SK-N-SH (cell line): ENCODE results near the gene BCAP31.

Experiments
- EZH2phosphoT487 ChIP-seq: fragments of 200-600 bp; sonication (generic); IDR thresholded peaks from 2 replicates; pipeline ENCODE4 v1.6.1; 2017; ENCODE audit warnings: low read depth, mixed run types, mild to moderate bottlenecking, antibody characterized with exemption, moderate library complexity, borderline replicate concordance
- NRF1 ChIP-seq: IDR thresholded peaks from 2 replicates; pipeline ENCODE4 v1.6.1; 2012; ENCODE audit warnings: low read depth, mild to moderate bottlenecking, low read length
- POLR2AphosphoS5 ChIP-seq: IDR thresholded peaks from 2 replicates; pipeline ENCODE4 v1.6.1; 2012; ENCODE audit warnings: low read depth, low read length
- RAD21 ChIP-seq: IDR thresholded peaks from 2 replicates; pipeline ENCODE4 v1.6.1; 2012; ENCODE audit warnings: mild to moderate bottlenecking, low read length
- SIN3A ChIP-seq: IDR thresholded peaks from 2 replicates; pipeline ENCODE4 v1.6.1; 2012; ENCODE audit warnings: low read depth, mild to moderate bottlenecking, low read length, moderate library complexity, borderline replicate concordance
- TF ChIP-seq, protein P1 (sequence below): fragments of 200-600 bp; sonication (generic); IDR thresholded peaks from 2 replicates; pipeline ENCODE4 v1.6.1; 2017; ENCODE audit warnings: antibody characterized with exemption, mild to moderate bottlenecking, moderate library complexity
- TF ChIP-seq, protein P2 (sequence below): IDR thresholded peaks from 2 replicates; pipeline ENCODE4 v1.4.0; 2012; ENCODE audit warnings: low read depth
- TF ChIP-seq, protein P3 (sequence below): IDR thresholded peaks from 2 replicates; pipeline ENCODE4; 2012
- TF ChIP-seq, protein P4 (sequence below): IDR thresholded peaks from 2 replicates; pipeline ENCODE4 v1.6.1; 2012; ENCODE audit warnings: mild to moderate bottlenecking, low read depth, low read length, moderate library complexity

DNA sequence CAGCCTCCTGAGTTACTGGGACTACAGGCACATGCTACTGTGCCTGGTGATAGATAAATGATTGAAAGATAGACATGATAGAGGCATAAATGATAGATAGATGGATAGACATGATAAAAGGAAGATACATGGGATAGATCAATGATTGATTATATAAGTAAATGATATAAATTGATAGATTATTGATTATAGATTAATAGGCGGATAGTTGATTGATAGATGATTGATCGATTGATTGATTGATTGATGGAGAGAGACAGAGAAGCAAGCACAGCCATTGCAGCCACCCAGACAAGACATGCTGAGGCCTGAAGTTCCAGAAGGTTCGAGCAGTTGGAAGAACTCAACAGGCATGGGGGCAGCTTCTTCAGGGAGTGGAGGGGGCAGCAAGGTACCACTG, 22.2 kb upstream of the BCAP31 start:
- no peak for TF ChIP-seq NRF1
- TF ChIP-seq, protein P1, sequence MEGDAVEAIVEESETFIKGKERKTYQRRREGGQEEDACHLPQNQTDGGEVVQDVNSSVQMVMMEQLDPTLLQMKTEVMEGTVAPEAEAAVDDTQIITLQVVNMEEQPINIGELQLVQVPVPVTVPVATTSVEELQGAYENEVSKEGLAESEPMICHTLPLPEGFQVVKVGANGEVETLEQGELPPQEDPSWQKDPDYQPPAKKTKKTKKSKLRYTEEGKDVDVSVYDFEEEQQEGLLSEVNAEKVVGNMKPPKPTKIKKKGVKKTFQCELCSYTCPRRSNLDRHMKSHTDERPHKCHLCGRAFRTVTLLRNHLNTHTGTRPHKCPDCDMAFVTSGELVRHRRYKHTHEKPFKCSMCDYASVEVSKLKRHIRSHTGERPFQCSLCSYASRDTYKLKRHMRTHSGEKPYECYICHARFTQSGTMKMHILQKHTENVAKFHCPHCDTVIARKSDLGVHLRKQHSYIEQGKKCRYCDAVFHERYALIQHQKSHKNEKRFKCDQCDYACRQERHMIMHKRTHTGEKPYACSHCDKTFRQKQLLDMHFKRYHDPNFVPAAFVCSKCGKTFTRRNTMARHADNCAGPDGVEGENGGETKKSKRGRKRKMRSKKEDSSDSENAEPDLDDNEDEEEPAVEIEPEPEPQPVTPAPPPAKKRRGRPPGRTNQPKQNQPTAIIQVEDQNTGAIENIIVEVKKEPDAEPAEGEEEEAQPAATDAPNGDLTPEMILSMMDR, result no peak
- TF ChIP-seq, protein P2, sequence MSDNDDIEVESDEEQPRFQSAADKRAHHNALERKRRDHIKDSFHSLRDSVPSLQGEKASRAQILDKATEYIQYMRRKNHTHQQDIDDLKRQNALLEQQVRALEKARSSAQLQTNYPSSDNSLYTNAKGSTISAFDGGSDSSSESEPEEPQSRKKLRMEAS, result no peak
- TF ChIP-seq, protein P3, sequence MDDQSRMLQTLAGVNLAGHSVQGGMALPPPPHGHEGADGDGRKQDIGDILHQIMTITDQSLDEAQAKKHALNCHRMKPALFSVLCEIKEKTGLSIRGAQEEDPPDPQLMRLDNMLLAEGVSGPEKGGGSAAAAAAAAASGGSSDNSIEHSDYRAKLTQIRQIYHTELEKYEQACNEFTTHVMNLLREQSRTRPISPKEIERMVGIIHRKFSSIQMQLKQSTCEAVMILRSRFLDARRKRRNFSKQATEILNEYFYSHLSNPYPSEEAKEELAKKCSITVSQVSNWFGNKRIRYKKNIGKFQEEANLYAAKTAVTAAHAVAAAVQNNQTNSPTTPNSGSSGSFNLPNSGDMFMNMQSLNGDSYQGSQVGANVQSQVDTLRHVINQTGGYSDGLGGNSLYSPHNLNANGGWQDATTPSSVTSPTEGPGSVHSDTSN, result no peak
- no peak for TF ChIP-seq POLR2AphosphoS5
- TF ChIP-seq SIN3A, result no peak
- no peak for TF ChIP-seq RAD21
- no peak for TF ChIP-seq EZH2phosphoT487
- TF ChIP-seq, protein P4, sequence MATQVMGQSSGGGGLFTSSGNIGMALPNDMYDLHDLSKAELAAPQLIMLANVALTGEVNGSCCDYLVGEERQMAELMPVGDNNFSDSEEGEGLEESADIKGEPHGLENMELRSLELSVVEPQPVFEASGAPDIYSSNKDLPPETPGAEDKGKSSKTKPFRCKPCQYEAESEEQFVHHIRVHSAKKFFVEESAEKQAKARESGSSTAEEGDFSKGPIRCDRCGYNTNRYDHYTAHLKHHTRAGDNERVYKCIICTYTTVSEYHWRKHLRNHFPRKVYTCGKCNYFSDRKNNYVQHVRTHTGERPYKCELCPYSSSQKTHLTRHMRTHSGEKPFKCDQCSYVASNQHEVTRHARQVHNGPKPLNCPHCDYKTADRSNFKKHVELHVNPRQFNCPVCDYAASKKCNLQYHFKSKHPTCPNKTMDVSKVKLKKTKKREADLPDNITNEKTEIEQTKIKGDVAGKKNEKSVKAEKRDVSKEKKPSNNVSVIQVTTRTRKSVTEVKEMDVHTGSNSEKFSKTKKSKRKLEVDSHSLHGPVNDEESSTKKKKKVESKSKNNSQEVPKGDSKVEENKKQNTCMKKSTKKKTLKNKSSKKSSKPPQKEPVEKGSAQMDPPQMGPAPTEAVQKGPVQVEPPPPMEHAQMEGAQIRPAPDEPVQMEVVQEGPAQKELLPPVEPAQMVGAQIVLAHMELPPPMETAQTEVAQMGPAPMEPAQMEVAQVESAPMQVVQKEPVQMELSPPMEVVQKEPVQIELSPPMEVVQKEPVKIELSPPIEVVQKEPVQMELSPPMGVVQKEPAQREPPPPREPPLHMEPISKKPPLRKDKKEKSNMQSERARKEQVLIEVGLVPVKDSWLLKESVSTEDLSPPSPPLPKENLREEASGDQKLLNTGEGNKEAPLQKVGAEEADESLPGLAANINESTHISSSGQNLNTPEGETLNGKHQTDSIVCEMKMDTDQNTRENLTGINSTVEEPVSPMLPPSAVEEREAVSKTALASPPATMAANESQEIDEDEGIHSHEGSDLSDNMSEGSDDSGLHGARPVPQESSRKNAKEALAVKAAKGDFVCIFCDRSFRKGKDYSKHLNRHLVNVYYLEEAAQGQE, result no peak
